Adrenal gland (tissue), 12 donors: ENCODE results near the gene TNS3. TPM values are rescaled to one million over a fixed set of nuclear protein-coding genes. Genes with fewer than 3 reads are reported as not detected.
A peak's percentile ranks its signal among the peaks of the same experiment; 100 is the strongest.

ENCODE experiments used
- DNase-seq, 7 donors: peaks; one replicate each; pipeline ENCODE4 v3.0.0-alpha.2; 2019 to 2020
- H3K27ac ChIP-seq, 5 donors: fragments of 200-600 bp; sonication (generic) in 4 of 5; 1 replicate in 3 of 5; 2 replicates in 2 of 5; pipeline versions ENCODE4 v1.5.1 to v1.8.0; 2016 to 2020; ENCODE audit warnings: mild to moderate bottlenecking in 1 of 5
- H3K27me3 ChIP-seq: fragments of 200-600 bp; 2 replicates; pipeline ENCODE4 v1.8.0; 2021
- H3K36me3 ChIP-seq, 2 donors: fragments of 200-600 bp; replicated peaks in 1 of 2; 1 replicate in 1 of 2; 2 replicates in 1 of 2; pipeline versions ENCODE4 v1.5.1 to v1.8.0; 2018 to 2022
- H3K4me1 ChIP-seq, 2 donors: fragments of 200-600 bp; replicated peaks in 1 of 2; 1 replicate in 1 of 2; 2 replicates in 1 of 2; pipeline versions ENCODE4 v1.5.1 to v1.8.0; 2018 to 2021
- H3K4me3 ChIP-seq, 4 donors: fragments of 200-600 bp; sonication (generic) in 3 of 4; one replicate each; pipeline ENCODE4 v1.5.1; 2016 to 2018
- H3K9me3 ChIP-seq, 3 donors: fragments of 200-600 bp; sonication (generic) in 1 of 3; replicated peaks in 1 of 3; 1 replicate in 2 of 3; 2 replicates in 1 of 3; pipeline versions ENCODE4 v1.5.1 to v1.8.0; 2016 to 2021
- POLR2A ChIP-seq, 2 donors: fragments of 450-650 bp; IDR thresholded peaks; one replicate each; pipeline ENCODE4 v1.6.1; 2017; ENCODE audit warnings: antibody characterized with exemption in 2 of 2, mild to moderate bottlenecking in 2 of 2, moderate library complexity in 1 of 2
- WGBS, 4 donors: extraction: QIAGEN DNeasy Blood & Tissue Kit in 2 of 4; methylation state at CpG; one replicate each; pipeline versions ENCODE4 v1.1.5 to v1.1.7; 2013 to 2017; 5-methylcytosine and 5-hydroxymethylcytosine counted together
- intact Hi-C, 2 donors: fragments of 100-400 bp; cut with DNase I; formaldehyde crosslinking; loops; one replicate each; pipeline versions ENCODE4 v1.14.1 to v1.15.0; 2022 to 2023
- polyA plus RNA-seq, 3 donors: library from polyadenylated mRNA; stranded (reverse); fragments of 200-250 nt in 2 of 3; fragments of 350-450 nt in 1 of 3; fragmentation: Illumina TruSeq in 1 of 3; extraction: RNeasy Lipid Tissue Mini Kit (QIAGEN cat#74804) in 1 of 3; gene quantifications; one replicate each; pipeline ENCODE4 v1.2.3, GENCODE V29; 2013 to 2014
- total RNA-seq, 9 donors: library from RNA; depleted of rRNA in 4 of 9; stranded (reverse); fragments of >200 nt in 4 of 9; fragments of 120-200 nt in 1 of 9; fragmentation: NEBNext Ultra II Directional in 1 of 9; extraction: Animal tissue kit (Norgen Biotek cat#: 25700) in 1 of 9; gene quantifications; one replicate each; pipeline versions ENCODE4 v1.1.0 to v1.2.4, GENCODE V29; 2013 to 2023
- TF ChIP-seq, protein P1 (sequence below), 6 experiments: fragments of 450-650 bp in 4 of 6; fragments of 200-600 bp in 2 of 6; sonication (generic) in 1 of 6; IDR thresholded peaks; 1 replicate in 5 of 6; 2 replicates in 1 of 6; pipeline versions ENCODE4 v1.5.1 to v1.8.0; 2016 to 2021; ENCODE audit warnings: antibody characterized with exemption in 6 of 6, mild to moderate bottlenecking in 2 of 6, moderate library complexity in 1 of 6
- donor health status: healthy with polysubstance abuse.
- donor health status: Bipolar disorder and iron deficiency.
- donor health status: DM: yes; HTN: yes; CAD: no.
- donor health status: DM: no; HTN: no; CAD: no.
- donor health status: DM: no; HTN: no; CAD: no.
- donor health status: DM: yes; HTN: yes; CAD: no.

The TNS3 gene
- total and polyA plus RNA-seq, 12 donors: 21.0 to 188 (median 99.8) TPM

DNA sequence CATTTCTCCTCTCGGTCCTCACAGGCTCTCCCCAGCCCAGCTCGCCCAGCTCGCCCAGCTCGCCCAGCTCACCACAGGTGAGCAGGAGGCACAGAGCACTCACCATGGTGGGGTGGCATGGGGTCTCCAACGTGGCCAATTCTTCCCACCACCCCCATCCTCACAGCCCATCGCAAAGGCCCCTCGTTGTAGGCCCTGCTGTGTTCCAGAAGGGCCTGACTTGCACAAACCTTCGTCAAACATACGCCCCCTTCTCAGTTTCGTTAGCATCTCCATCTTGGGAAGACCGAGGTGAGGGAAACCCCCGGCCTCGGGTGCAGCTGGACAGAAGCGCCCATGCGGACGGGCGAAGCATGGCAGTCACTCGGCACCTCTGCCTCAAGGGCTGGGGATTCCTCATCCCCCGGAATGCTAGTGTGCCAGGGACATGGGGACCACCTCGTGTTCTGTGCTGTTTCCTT, 304.6 kb downstream of the TNS3 start:
- no peaks in the 10 kb centered on the region for H3K27me3 ChIP-seq
- no peaks in the 10 kb centered on the region for H3K9me3 ChIP-seq
- H3K27ac ChIP-seq: no peak overlapping the region
- intact Hi-C loops: loop anchor here in 1 of 2 donors (10.0 kb wide), 1 partner anchor 547 kb away; no protein-coding TSS in a partner anchor
- WGBS, 4 donors: 90 to 96% (median 94%) methylated on average over 19 to 20 of the region's 20 CpGs
- no peak overlapping the region for H3K4me3 ChIP-seq
- DNase-seq: peak in 1 of 7 donors; percentile 17
- no peaks in the 10 kb centered on the region for H3K4me1 ChIP-seq
- TF ChIP-seq, protein P1, sequence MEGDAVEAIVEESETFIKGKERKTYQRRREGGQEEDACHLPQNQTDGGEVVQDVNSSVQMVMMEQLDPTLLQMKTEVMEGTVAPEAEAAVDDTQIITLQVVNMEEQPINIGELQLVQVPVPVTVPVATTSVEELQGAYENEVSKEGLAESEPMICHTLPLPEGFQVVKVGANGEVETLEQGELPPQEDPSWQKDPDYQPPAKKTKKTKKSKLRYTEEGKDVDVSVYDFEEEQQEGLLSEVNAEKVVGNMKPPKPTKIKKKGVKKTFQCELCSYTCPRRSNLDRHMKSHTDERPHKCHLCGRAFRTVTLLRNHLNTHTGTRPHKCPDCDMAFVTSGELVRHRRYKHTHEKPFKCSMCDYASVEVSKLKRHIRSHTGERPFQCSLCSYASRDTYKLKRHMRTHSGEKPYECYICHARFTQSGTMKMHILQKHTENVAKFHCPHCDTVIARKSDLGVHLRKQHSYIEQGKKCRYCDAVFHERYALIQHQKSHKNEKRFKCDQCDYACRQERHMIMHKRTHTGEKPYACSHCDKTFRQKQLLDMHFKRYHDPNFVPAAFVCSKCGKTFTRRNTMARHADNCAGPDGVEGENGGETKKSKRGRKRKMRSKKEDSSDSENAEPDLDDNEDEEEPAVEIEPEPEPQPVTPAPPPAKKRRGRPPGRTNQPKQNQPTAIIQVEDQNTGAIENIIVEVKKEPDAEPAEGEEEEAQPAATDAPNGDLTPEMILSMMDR (IDR thresholded peaks at IDR 0.05): no peak
- TF ChIP-seq POLR2A (IDR thresholded peaks at IDR 0.05): no peak
- H3K36me3 ChIP-seq: peaks cover 0 to 61% of the 10 kb centered on the region in 2 donors

DNA sequence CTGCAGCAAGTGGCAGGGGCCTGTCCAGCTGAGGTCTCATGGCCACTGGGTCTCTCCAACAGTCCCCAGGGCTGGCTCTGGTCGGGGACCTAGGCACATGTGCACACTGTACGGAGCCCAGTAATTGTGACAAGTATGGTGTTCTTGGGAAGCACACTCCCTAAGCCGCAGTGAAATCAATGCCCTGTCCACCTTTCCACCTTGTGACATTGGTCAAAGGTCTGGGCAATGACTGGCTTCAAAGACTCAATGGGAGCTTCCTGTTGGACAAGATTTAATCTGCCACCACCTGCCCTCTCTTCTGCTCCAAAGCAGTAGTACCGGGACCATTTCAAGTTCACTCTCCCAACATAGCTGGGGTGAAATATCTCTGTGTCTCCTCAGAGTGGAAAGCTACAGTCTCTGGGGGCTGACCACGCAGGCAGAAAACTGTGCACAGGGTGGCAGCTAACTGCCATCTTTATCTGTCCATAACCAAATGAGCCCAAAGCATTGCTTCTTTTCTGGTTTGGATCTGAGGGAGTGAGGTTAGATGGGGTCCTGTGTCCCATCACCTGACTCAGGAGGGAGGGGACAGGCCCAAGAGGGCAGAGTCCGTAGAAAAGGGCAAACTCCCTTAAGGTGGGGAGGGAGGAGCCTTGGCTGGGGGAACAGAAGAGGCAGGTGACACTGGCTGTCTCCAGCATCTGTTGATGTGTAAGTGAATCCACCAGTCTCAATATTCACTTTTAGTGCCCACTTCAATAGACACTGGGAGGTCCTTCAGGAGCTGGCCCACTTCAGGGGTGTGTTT, 307.7 kb downstream of the TNS3 start:
- no peaks in the 10 kb centered on the region for H3K9me3 ChIP-seq
- no peaks in the 10 kb centered on the region for H3K27me3 ChIP-seq
- WGBS, 4 donors: 94 to 98% (median 95%) methylated on average over 6 of the region's 6 CpGs
- no peaks in the 10 kb centered on the region for H3K4me1 ChIP-seq
- H3K36me3 ChIP-seq: peaks cover 0 to 30% of the 10 kb centered on the region in 2 donors
- TF ChIP-seq POLR2A (IDR thresholded peaks at IDR 0.05): no peak
- TF ChIP-seq, protein P1 (IDR thresholded peaks at IDR 0.05): no peak
- no peak for DNase-seq
- intact Hi-C loops: loop anchor here in 1 of 2 donors (10.0 kb wide), 1 partner anchor 551 kb away; no protein-coding TSS in a partner anchor
- no peak overlapping the region for H3K27ac ChIP-seq
- no peak overlapping the region for H3K4me3 ChIP-seq

DNA sequence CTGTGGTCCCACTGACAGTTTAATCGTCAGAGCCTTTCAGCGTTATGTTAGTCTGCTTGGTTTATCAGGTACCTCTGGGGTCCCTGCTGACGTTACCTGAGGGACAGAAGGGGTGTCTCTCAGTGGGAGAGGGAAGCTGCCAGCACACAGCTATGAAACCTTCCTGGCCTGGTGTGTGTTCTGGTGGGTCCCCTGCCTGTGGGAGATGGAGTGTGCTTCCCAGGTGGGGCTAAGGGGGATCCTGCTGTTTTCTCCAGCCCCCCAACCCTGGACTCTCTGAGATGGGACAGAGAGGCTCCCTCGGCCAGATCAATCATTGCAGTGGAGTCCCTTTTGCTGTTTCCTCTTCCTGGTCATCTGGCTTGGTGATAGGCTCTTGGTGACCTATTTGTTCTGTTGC, 308.8 kb downstream of the TNS3 start:
- no peaks in the 10 kb centered on the region for H3K9me3 ChIP-seq
- H3K4me3 ChIP-seq: no peak overlapping the region
- intact Hi-C loops: loop anchor here in 1 of 2 donors (10.0 kb wide), 1 partner anchor 552 kb away; no protein-coding TSS in a partner anchor
- no peak overlapping the region for H3K27ac ChIP-seq
- DNase-seq: no peak
- H3K4me1 ChIP-seq: no peaks in the 10 kb centered on the region
- no peak for TF ChIP-seq POLR2A (IDR thresholded peaks at IDR 0.05)
- TF ChIP-seq, protein P1 (IDR thresholded peaks at IDR 0.05): no peak
- 93 to 97% (median 96%) methylated on average over 4 of the region's 4 CpGs for WGBS, 4 donors
- H3K27me3 ChIP-seq: no peaks in the 10 kb centered on the region
- peaks cover 0 to 19% of the 10 kb centered on the region in 2 donors for H3K36me3 ChIP-seq

DNA sequence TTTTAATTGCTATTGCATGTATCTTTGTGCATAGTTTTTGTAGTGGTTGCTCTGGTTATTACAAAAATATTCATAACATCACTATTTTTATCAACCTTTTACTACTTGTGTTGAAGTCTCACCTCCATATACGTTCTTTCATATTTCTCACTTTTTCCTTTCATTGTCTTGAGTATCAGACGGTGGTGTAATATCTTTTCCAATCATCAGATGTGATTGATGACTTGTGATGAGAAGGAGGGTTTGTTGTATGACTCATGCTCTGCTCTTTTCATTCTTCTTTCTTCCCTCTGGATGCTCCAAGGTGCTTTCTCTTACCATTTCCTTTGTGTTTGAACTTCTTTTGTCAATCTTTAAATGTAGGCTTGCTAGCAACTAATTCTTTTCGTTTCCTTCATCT, 310.2 kb downstream of the TNS3 start:
- WGBS, 4 donors: 67 to 75% (median 73%) methylated on average over 3 of the region's 3 CpGs

More for the DNA sequence above, 310.2 kb downstream of the TNS3 start:
- no peak for DNase-seq
- Histone ChIP-seq H3K4me3 (no peak overlapping the region), H3K27me3 (no peaks in the 10 kb centered on the region), H3K36me3 (peaks cover 0 to 6% of the 10 kb centered on the region in 2 donors), H3K4me1 (no peaks in the 10 kb centered on the region), H3K9me3 (no peaks in the 10 kb centered on the region), H3K27ac (no peak overlapping the region)
- intact Hi-C loops: loop anchor here in 1 of 2 donors (10.0 kb wide), 1 partner anchor 553 kb away; no protein-coding TSS in a partner anchor
- TF ChIP-seq, protein P1 (IDR thresholded peaks at IDR 0.05): no peak
- no peak for TF ChIP-seq POLR2A (IDR thresholded peaks at IDR 0.05)
